ENCODE results near the gene SCAANT1. TPM values are rescaled to one million over a fixed set of nuclear protein-coding genes. Genes with fewer than 3 reads are reported as not detected.
A peak's percentile ranks its signal among the peaks of the same experiment; 100 is the strongest.

Gene SCAANT1
- total RNA-seq, 4 donors from 2014 or later = not detected

GRCh38 chr3:63934041-63934866, 22.1 kb upstream of the SCAANT1 start:
- TF ChIP-seq CTCF (IDR thresholded peaks at IDR 0.05) = no peak
- ATAC-seq (ENCODE audit: low FRiP score) (peak; percentile 79), DNase-seq (ENCODE audit: low spot score) (no peak)

DNA sequence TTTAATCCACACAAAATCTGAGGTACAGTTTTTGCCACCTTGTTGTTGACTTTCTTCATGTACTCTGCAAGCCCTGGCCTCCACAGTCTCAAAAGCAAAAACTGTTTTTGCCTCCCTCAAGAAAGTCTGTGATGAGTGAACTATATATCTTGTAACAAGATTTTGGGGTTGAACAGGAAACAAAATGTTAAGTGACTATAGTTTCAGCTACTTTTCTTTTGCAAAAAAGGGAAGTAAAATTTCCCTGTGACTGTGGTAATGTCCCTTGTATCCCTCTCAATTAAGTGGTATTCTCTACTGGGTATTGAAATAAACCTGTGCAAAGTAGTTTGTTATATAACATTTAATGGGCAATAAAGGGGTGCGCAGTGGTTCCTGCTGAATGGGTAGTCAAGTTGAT, 21.3 kb upstream of the SCAANT1 start:
- no peak for TF ChIP-seq CTCF (IDR thresholded peaks at IDR 0.05)
- ATAC-seq (ENCODE audit: low FRiP score) = no peak
- DNase-seq (ENCODE audit: low spot score) = no peak

DNA sequence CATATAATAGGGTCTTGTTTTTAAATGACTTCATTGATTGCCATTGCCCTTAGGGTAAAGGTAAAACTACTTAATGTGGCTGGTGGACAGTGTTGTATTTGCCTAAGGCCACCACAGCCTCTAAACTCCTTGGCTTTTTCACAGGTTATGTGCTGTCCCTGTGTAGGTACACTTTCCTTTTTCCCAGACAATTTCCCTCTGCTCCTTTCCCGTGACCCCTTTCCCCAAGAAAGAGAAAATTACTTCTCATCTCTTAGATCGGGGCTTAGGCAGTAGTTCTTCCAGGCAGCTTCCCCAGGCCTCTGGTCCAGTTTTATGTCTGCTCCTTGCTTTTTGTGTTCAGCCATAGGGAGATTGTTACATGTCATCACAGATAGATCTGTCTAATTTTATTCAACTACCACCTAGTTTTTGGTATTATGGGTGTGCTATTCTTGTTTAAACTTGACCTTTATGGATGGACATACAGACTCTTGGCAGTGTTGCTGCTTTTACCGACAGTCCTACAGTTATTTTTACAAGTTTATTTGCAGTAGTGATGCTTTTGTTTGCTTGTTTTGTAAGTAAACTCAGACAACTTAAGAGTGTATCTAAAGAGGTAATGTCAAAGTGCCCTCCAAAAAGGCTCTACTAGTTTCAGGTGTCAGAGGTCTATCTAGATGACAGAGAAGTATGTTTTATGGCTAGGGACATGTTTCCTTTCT, 20.5 kb upstream of the SCAANT1 start:
- no peak for DNase-seq (ENCODE audit: low spot score)
- ATAC-seq (ENCODE audit: low FRiP score) = no peak
- TF ChIP-seq CTCF (IDR thresholded peaks at IDR 0.05) = no peak

- no peak for ATAC-seq (ENCODE audit: low FRiP score)
- no peak for DNase-seq (ENCODE audit: low spot score)
- no peak for TF ChIP-seq CTCF (IDR thresholded peaks at IDR 0.05)
These were observed 19.1 kb upstream of the SCAANT1 start for GRCh38 chr3:63931290-63931689.

DNA sequence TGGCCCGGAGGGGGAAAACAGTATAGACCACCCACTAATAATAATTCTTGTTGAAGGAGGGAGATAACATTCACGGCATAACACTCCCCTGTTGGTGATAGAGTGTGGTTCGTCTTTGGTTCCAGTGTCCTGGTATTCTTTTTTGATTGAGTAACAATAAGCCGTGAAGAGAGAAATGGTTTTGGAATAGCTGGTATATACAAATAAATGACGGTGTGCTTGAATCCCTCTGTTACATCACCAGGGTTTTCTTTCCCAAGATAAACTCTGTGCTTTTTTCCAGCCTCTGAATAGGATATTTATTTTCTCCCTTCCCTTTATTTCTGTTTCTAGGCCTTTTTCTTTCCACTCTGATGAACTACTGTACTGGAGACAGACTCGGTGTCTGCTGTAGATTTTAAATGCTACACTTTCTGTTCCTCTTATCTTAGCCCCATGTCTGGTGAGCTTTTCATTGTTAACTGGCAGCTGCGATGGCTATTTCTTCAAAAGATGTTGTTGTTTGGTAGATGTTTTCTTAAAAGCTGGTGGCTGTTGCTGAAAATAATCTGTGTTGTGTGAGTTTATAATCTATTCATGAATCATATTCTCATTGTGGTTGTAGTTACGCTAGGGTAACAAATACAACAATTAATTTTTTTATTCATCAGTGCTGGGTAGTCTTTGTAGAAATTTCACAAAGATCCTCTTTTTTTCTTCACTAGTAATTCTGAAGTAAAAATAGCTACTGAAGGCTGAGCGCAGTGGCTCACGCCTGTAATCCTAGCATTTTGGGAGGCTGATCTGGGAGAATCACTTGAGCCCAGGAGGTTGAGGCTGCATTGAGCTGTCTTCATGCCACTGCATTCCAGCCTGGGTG, 15.5 kb upstream of the SCAANT1 start:
- ATAC-seq (ENCODE audit: low FRiP score) = no peak
- TF ChIP-seq CTCF (IDR thresholded peaks at IDR 0.05) = no peak

DNA sequence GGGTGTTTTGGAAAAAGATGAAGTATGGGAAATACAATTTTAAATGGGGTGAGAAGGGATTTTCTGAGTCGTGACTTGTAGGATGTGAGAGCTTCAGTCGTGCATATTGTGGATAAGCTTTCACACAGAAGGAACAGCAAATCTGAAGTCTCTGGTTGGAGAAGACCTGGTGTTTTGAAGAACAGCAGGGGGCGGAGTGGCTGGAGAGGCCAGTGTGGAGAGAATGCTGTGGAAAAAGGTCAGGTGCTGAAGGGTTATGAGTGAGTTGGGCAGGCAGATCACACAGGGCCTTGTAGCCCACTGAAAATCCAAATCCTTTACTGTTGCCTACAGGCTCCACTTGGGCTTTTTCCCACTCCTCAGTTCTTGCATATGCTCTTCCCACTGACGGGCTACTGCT, 14.1 kb upstream of the SCAANT1 start:
- ATAC-seq (ENCODE audit: low FRiP score) (no peak), DNase-seq (ENCODE audit: low spot score) (no peak)
- TF ChIP-seq CTCF (IDR thresholded peaks at IDR 0.05) = no peak

More for the DNA sequence above, 15.5 kb upstream of the SCAANT1 start:
- no peak for DNase-seq (ENCODE audit: low spot score)
